Measurements from ENCODE around the gene GNG4. TPM values are rescaled to one million over a fixed set of nuclear protein-coding genes. Genes with fewer than 3 reads are reported as not detected.

Gene GNG4
- total and polyA plus RNA-seq, 2 donors (not counting 1 experiment from before 2014, with no cell fraction given) = under 0.01 to 0.06 TPM

- H3K27me3 ChIP-seq (ENCODE audit: control insufficient read depth, insufficient read depth, low read length) = no peaks in the 10 kb centered on the region
- H3K79me2 ChIP-seq (ENCODE audit: control insufficient read depth, insufficient read depth, low read length) = no peaks in the 10 kb centered on the region
- H3K9ac ChIP-seq (ENCODE audit: insufficient read depth, low read length) = no peak overlapping the region
- no peaks in the 10 kb centered on the region for H3K36me3 ChIP-seq (ENCODE audit: control insufficient read depth, insufficient read depth, low read length)
- no peak overlapping the region for H3K27ac ChIP-seq (ENCODE audit: insufficient read depth, low read length)
- H3K4me3 ChIP-seq (replicated peaks in 1 of 4; ENCODE audit: control extremely low read depth in 1 of 4, insufficient read depth in 1 of 4, low read depth in 3 of 4, low read length in 4 of 4) = no peak overlapping the region
- no peaks in the 10 kb centered on the region for H3K4me1 ChIP-seq (ENCODE audit: control insufficient read depth, extremely low read depth, insufficient read depth, low read length)
- no peak for DNase-seq (ENCODE audit: low read depth in 2 of 2)
- no peak overlapping the region for H3K4me2 ChIP-seq (ENCODE audit: extremely low read depth, insufficient read depth, low read length)
- TF ChIP-seq CTCF (conservative IDR thresholded peaks at IDR 0.05 in 1 of 2, IDR thresholded peaks at IDR 0.05 in 1 of 2; ENCODE audit: low read depth in 1 of 2, low read length in 2 of 2) (no peak), EZH2 (IDR thresholded peaks at IDR 0.05; ENCODE audit: low read length, missing control alignments) (no peak)
- no peaks in the 10 kb centered on the region for H4K20me1 ChIP-seq (ENCODE audit: control insufficient read depth, extremely low read depth, insufficient read depth, low read length)
- H3K9me3 ChIP-seq (ENCODE audit: control insufficient read depth, insufficient read depth, low read depth, low read length) = no peaks in the 10 kb centered on the region
- no peak overlapping the region for H2AFZ ChIP-seq (ENCODE audit: low read length)
Observed at GRCh38 chr1:235659186-235659771, 9.7 kb upstream of the GNG4 start.

GRCh38 chr1:235657747-235658526 is 8.4 kb upstream of the GNG4 start:
- no peaks in the 10 kb centered on the region for H3K4me1 ChIP-seq (ENCODE audit: control insufficient read depth, extremely low read depth, insufficient read depth, low read length)
- H3K9me3 ChIP-seq (ENCODE audit: control insufficient read depth, insufficient read depth, low read depth, low read length) = no peaks in the 10 kb centered on the region
- H3K36me3 ChIP-seq (ENCODE audit: control insufficient read depth, insufficient read depth, low read length) = no peaks in the 10 kb centered on the region
- no peak overlapping the region for H3K4me3 ChIP-seq (replicated peaks in 1 of 4; ENCODE audit: control extremely low read depth in 1 of 4, insufficient read depth in 1 of 4, low read depth in 3 of 4, low read length in 4 of 4)
- H3K4me2 ChIP-seq (ENCODE audit: extremely low read depth, insufficient read depth, low read length) = no peak overlapping the region
- no peaks in the 10 kb centered on the region for H4K20me1 ChIP-seq (ENCODE audit: control insufficient read depth, extremely low read depth, insufficient read depth, low read length)
- DNase-seq (ENCODE audit: low read depth in 2 of 2) = no peak
- H3K79me2 ChIP-seq (ENCODE audit: control insufficient read depth, insufficient read depth, low read length) = no peaks in the 10 kb centered on the region
- H2AFZ ChIP-seq (ENCODE audit: low read length) = no peak overlapping the region
- no peak overlapping the region for H3K27ac ChIP-seq (ENCODE audit: insufficient read depth, low read length)
- H3K27me3 ChIP-seq (ENCODE audit: control insufficient read depth, insufficient read depth, low read length) = peaks cover 2% of the 10 kb centered on the region
- TF ChIP-seq CTCF (conservative IDR thresholded peaks at IDR 0.05 in 1 of 2, IDR thresholded peaks at IDR 0.05 in 1 of 2; ENCODE audit: low read depth in 1 of 2, low read length in 2 of 2) = no peak
- no peak for TF ChIP-seq EZH2 (IDR thresholded peaks at IDR 0.05; ENCODE audit: low read length, missing control alignments)
- H3K9ac ChIP-seq (ENCODE audit: insufficient read depth, low read length) = no peak overlapping the region

- no peaks in the 10 kb centered on the region for H3K9me3 ChIP-seq (ENCODE audit: control insufficient read depth, insufficient read depth, low read depth, low read length)
- no peak overlapping the region for H3K9ac ChIP-seq (ENCODE audit: insufficient read depth, low read length)
- no peaks in the 10 kb centered on the region for H3K4me1 ChIP-seq (ENCODE audit: control insufficient read depth, extremely low read depth, insufficient read depth, low read length)
- H3K36me3 ChIP-seq (ENCODE audit: control insufficient read depth, insufficient read depth, low read length) = no peaks in the 10 kb centered on the region
- DNase-seq (ENCODE audit: low read depth in 2 of 2) = no peak
- TF ChIP-seq EZH2 (IDR thresholded peaks at IDR 0.05; ENCODE audit: low read length, missing control alignments) (no peak), CTCF (conservative IDR thresholded peaks at IDR 0.05 in 1 of 2, IDR thresholded peaks at IDR 0.05 in 1 of 2; ENCODE audit: low read depth in 1 of 2, low read length in 2 of 2) (no peak)
- H4K20me1 ChIP-seq (ENCODE audit: control insufficient read depth, extremely low read depth, insufficient read depth, low read length) = no peaks in the 10 kb centered on the region
- no peak overlapping the region for H3K4me3 ChIP-seq (replicated peaks in 1 of 4; ENCODE audit: control extremely low read depth in 1 of 4, insufficient read depth in 1 of 4, low read depth in 3 of 4, low read length in 4 of 4)
- no peak overlapping the region for H3K4me2 ChIP-seq (ENCODE audit: extremely low read depth, insufficient read depth, low read length)
- no peak overlapping the region for H2AFZ ChIP-seq (ENCODE audit: low read length)
- no peak overlapping the region for H3K27ac ChIP-seq (ENCODE audit: insufficient read depth, low read length)
- peaks cover 2% of the 10 kb centered on the region for H3K27me3 ChIP-seq (ENCODE audit: control insufficient read depth, insufficient read depth, low read length)
- H3K79me2 ChIP-seq (ENCODE audit: control insufficient read depth, insufficient read depth, low read length) = no peaks in the 10 kb centered on the region
Observed at GRCh38 chr1:235657269-235657668, 7.7 kb upstream of the GNG4 start.
